ENCODE measurements around the gene WWP2. TPM values are rescaled to one million over a fixed set of nuclear protein-coding genes. Genes with fewer than 3 reads are reported as not detected.

WWP2 gene
- polyA plus RNA-seq, 1 donor (not counting 4 experiments of a cell fraction or from before 2014, with no cell fraction given), result 6.9 TPM

GRCh38 chr16:69925311-69925710, 163.2 kb downstream of the WWP2 start:
- H3K9me1 ChIP-seq (ENCODE audit: control insufficient read depth, extremely low read depth, insufficient read depth, low read length), result no peaks in the 10 kb centered on the region
- no peak overlapping the region for H3K4me3 ChIP-seq (ENCODE audit: control insufficient read depth in 2 of 3, extremely low read depth in 1 of 3, insufficient read depth in 2 of 3, low read depth in 1 of 3, low read length in 3 of 3)
- DNase-seq (ENCODE audit: low read depth, low spot score) (no peak), FAIRE-seq (no peak)
- H3K9ac ChIP-seq (ENCODE audit: control insufficient read depth, extremely low read depth, insufficient read depth, low read length), result no peak overlapping the region
- TF ChIP-seq CTCF (optimal IDR thresholded peaks at IDR 0.05 in 1 of 3, IDR thresholded peaks at IDR 0.05 in 1 of 3, conservative IDR thresholded peaks at IDR 0.05 in 1 of 3; ENCODE audit: extremely low read depth in 1 of 3, insufficient read depth in 2 of 3, low read length in 3 of 3), result no peak
- no peak for TF ChIP-seq EZH2 (IDR thresholded peaks at IDR 0.05; ENCODE audit: low read length)
- dilution Hi-C loops (cut with MboI; ENCODE audit: extremely low pct_ligation_motif_present, low sequenced_read_pairs), result no loop called here
- no peaks in the 10 kb centered on the region for H3K9me3 ChIP-seq (ENCODE audit: control insufficient read depth, low read depth, low read length)
- no peaks in the 10 kb centered on the region for H3K27me3 ChIP-seq (ENCODE audit: control insufficient read depth, extremely low read depth, insufficient read depth, low read length)
- peaks cover 3% of the 10 kb centered on the region for H4K20me1 ChIP-seq (ENCODE audit: control insufficient read depth, extremely low read depth, insufficient read depth, low read length)
- H2AFZ ChIP-seq (ENCODE audit: control insufficient read depth, low read length), result no peak overlapping the region
- no peak overlapping the region for H3K27ac ChIP-seq (ENCODE audit: control insufficient read depth, insufficient read depth, low read length)
- H3K36me3 ChIP-seq (ENCODE audit: control insufficient read depth in 2 of 2, extremely low read depth in 1 of 2, insufficient read depth in 2 of 2, low read length in 2 of 2), result peaks cover 2 to 6% of the 10 kb centered on the region in 2 experiments
- no peaks in the 10 kb centered on the region for H3K79me2 ChIP-seq (ENCODE audit: control insufficient read depth, insufficient read depth, low read length)
- H3K4me1 ChIP-seq (ENCODE audit: control insufficient read depth, extremely low read depth, insufficient read depth, low read length), result no peaks in the 10 kb centered on the region
- no peak overlapping the region for H3K4me2 ChIP-seq (ENCODE audit: control insufficient read depth, extremely low read depth, insufficient read depth, low read depth, low read length)

- Histone ChIP-seq H3K79me2 (ENCODE audit: control insufficient read depth, insufficient read depth, low read length) (no peaks in the 10 kb centered on the region), H3K27me3 (ENCODE audit: control insufficient read depth, extremely low read depth, insufficient read depth, low read length) (no peaks in the 10 kb centered on the region), H2AFZ (ENCODE audit: control insufficient read depth, low read length) (no peak overlapping the region), H3K9me1 (ENCODE audit: control insufficient read depth, extremely low read depth, insufficient read depth, low read length) (no peaks in the 10 kb centered on the region), H3K36me3 (ENCODE audit: control insufficient read depth in 2 of 2, extremely low read depth in 1 of 2, insufficient read depth in 2 of 2, low read length in 2 of 2) (peaks cover 2 to 9% of the 10 kb centered on the region in 2 experiments), H3K4me2 (ENCODE audit: control insufficient read depth, extremely low read depth, insufficient read depth, low read depth, low read length) (no peak overlapping the region), H3K27ac (ENCODE audit: control insufficient read depth, insufficient read depth, low read length) (no peak overlapping the region), H3K4me3 (ENCODE audit: control insufficient read depth in 2 of 3, extremely low read depth in 1 of 3, insufficient read depth in 2 of 3, low read depth in 1 of 3, low read length in 3 of 3) (no peak overlapping the region), H3K4me1 (ENCODE audit: control insufficient read depth, extremely low read depth, insufficient read depth, low read length) (no peaks in the 10 kb centered on the region), H3K9me3 (ENCODE audit: control insufficient read depth, low read depth, low read length) (no peaks in the 10 kb centered on the region), H3K9ac (ENCODE audit: control insufficient read depth, extremely low read depth, insufficient read depth, low read length) (no peak overlapping the region), H4K20me1 (ENCODE audit: control insufficient read depth, extremely low read depth, insufficient read depth, low read length) (peaks cover 3% of the 10 kb centered on the region)
- DNase-seq (ENCODE audit: low read depth, low spot score) (no peak), FAIRE-seq (no peak)
- TF ChIP-seq EZH2 (IDR thresholded peaks at IDR 0.05; ENCODE audit: low read length) (no peak), CTCF (optimal IDR thresholded peaks at IDR 0.05 in 1 of 3, IDR thresholded peaks at IDR 0.05 in 1 of 3, conservative IDR thresholded peaks at IDR 0.05 in 1 of 3; ENCODE audit: extremely low read depth in 1 of 3, insufficient read depth in 2 of 3, low read length in 3 of 3) (no peak)
- dilution Hi-C loops (cut with MboI; ENCODE audit: extremely low pct_ligation_motif_present, low sequenced_read_pairs), result no loop called here
These were observed 164.1 kb downstream of the WWP2 start for GRCh38 chr16:69926241-69926640.

Data from keratinocyte (primary cell).